ENCODE measurements around the gene TSNAXIP1. TPM values are rescaled to one million over a fixed set of nuclear protein-coding genes. Genes with fewer than 3 reads are reported as not detected.

Gene TSNAXIP1
- total and polyA plus RNA-seq, 5 donors from 2014 or later, result 0.39 TPM; not detected in 4

GRCh38 chr16:67877064-67877463 is 70.4 kb downstream of the TSNAXIP1 start:
- Histone ChIP-seq H3K9me3 (ENCODE audit: control insufficient read depth in 2 of 2, low read length in 2 of 2) (no peaks in the 10 kb centered on the region), H3K27me3 (ENCODE audit: control insufficient read depth, insufficient read depth, low read length) (no peaks in the 10 kb centered on the region), H3K36me3 (ENCODE audit: control insufficient read depth, insufficient read depth, low read length) (peaks cover 62% of the 10 kb centered on the region), H3K4me3 (ENCODE audit: low read depth, low read length) (no peak overlapping the region), H3K27ac (ENCODE audit: insufficient read depth, low read length, poor library complexity, severe bottlenecking) (no peak overlapping the region), H3K4me1 (ENCODE audit: control insufficient read depth, insufficient read depth, low read length, poor library complexity, severe bottlenecking) (peaks cover 36% of the 10 kb centered on the region)
- Mint-ChIP-seq H3K36me3 (peaks cover 24% of the 10 kb centered on the region), H3K4me3 (no peak overlapping the region), H3K27ac (no peak overlapping the region), H3K9me3 (no peaks in the 10 kb centered on the region), H3K27me3 (no peaks in the 10 kb centered on the region), H3K4me1 (peaks cover 11 to 42% (median 24%) of the 10 kb centered on the region in 4 donors)
- DNase-seq (no peak), ATAC-seq (ENCODE audit: low read depth in 2 of 2) (no peak)

Other genes with a start within 250 kb of the TSNAXIP1 start
- 63.6 TPM for gene CTCF, start 244.4 kb upstream of the TSNAXIP1 start, total RNA-seq
- gene CTCF, start 244.4 kb upstream of the TSNAXIP1 start, polyA plus RNA-seq, result 10 to 100 TPM; 44.5 to 80.2 (median 52.9) TPM
- 156 TPM for gene CARMIL2, start 161.7 kb upstream of the TSNAXIP1 start, total RNA-seq
- 10 to 100 TPM in 3 of 4 donors, 1 to 10 TPM in 1; 9.2 to 20.7 (median 12.9) TPM for gene CARMIL2, start 161.7 kb upstream of the TSNAXIP1 start, polyA plus RNA-seq
- 28.7 TPM for gene ACD, start 146.6 kb upstream of the TSNAXIP1 start, total RNA-seq
- gene ACD, start 146.6 kb upstream of the TSNAXIP1 start, polyA plus RNA-seq, result 10 to 100 TPM; 29.5 to 36.7 (median 32.5) TPM
- 6.2 TPM for gene PARD6A, start 145.9 kb upstream of the TSNAXIP1 start, total RNA-seq
- 10 to 100 TPM; 14.4 to 19.9 (median 18.2) TPM for gene PARD6A, start 145.9 kb upstream of the TSNAXIP1 start, polyA plus RNA-seq
- 2.4 TPM for gene ENKD1, start 140.1 kb upstream of the TSNAXIP1 start, total RNA-seq
- gene ENKD1, start 140.1 kb upstream of the TSNAXIP1 start, polyA plus RNA-seq, result 1 to 10 TPM in 3 of 4 donors, under 1 TPM in 1; 0.65 to 2.9 (median 1.5) TPM
- gene C16orf86, start 140.1 kb upstream of the TSNAXIP1 start, total RNA-seq, result 3.2 TPM
- 1 to 10 TPM; 3.9 to 6.8 (median 6.0) TPM for gene C16orf86, start 140.1 kb upstream of the TSNAXIP1 start, polyA plus RNA-seq
- 11.2 TPM for gene GFOD2, start 87.6 kb upstream of the TSNAXIP1 start, total RNA-seq
- gene GFOD2, start 87.6 kb upstream of the TSNAXIP1 start, polyA plus RNA-seq, result 10 to 100 TPM in 3 of 4 donors, 1 to 10 TPM in 1; 9.0 to 12.1 (median 11.6) TPM
- gene RANBP10, start 329 bp upstream of the TSNAXIP1 start, total RNA-seq, result 29.4 TPM
- 10 to 100 TPM in 1 of 4 donors, 1 to 10 TPM in 3; 7.3 to 10.0 (median 8.0) TPM for gene RANBP10, start 329 bp upstream of the TSNAXIP1 start, polyA plus RNA-seq
- 32.2 TPM for gene THAP11, start 35.4 kb downstream of the TSNAXIP1 start, total RNA-seq
- 100 to 1,000 TPM; 132 to 166 (median 141) TPM for gene THAP11, start 35.4 kb downstream of the TSNAXIP1 start, polyA plus RNA-seq
- gene NUTF2, start 40.0 kb downstream of the TSNAXIP1 start, total RNA-seq, result 48.5 TPM
- 100 to 1,000 TPM; 115 to 158 (median 131) TPM for gene NUTF2, start 40.0 kb downstream of the TSNAXIP1 start, polyA plus RNA-seq
- 79.9 TPM for gene CENPT, start 40.8 kb downstream of the TSNAXIP1 start, total RNA-seq
- gene CENPT, start 40.8 kb downstream of the TSNAXIP1 start, polyA plus RNA-seq, result 10 to 100 TPM; 13.5 to 17.1 (median 14.6) TPM
- 103 TPM for gene EDC4, start 66.2 kb downstream of the TSNAXIP1 start, total RNA-seq
- 10 to 100 TPM; 24.7 to 42.3 (median 33.8) TPM for gene EDC4, start 66.2 kb downstream of the TSNAXIP1 start, polyA plus RNA-seq
- gene NRN1L, start 78.0 kb downstream of the TSNAXIP1 start, total RNA-seq, result 2.7 TPM
- gene NRN1L, start 78.0 kb downstream of the TSNAXIP1 start, polyA plus RNA-seq, result under 1 TPM in 2 of 4 donors, not detected in 2; 0.37 to 0.65 TPM
- gene PSKH1, start 86.4 kb downstream of the TSNAXIP1 start, total RNA-seq, result 14.3 TPM
- gene PSKH1, start 86.4 kb downstream of the TSNAXIP1 start, polyA plus RNA-seq, result 10 to 100 TPM; 16.1 to 25.3 (median 23.3) TPM
- gene CTRL, start 125.0 kb downstream of the TSNAXIP1 start, total RNA-seq, result 8.0 TPM
- gene CTRL, start 125.0 kb downstream of the TSNAXIP1 start, polyA plus RNA-seq, result 1 to 10 TPM in 2 of 4 donors, under 1 TPM in 2; 0.21 to 2.9 (median 1.1) TPM
- gene PSMB10, start 130.0 kb downstream of the TSNAXIP1 start, total RNA-seq, result 136 TPM
- 100 to 1,000 TPM; 478 to 673 (median 596) TPM for gene PSMB10, start 130.0 kb downstream of the TSNAXIP1 start, polyA plus RNA-seq
- gene LCAT, start 137.2 kb downstream of the TSNAXIP1 start, total RNA-seq, result 11.0 TPM
- gene LCAT, start 137.2 kb downstream of the TSNAXIP1 start, polyA plus RNA-seq, result under 1 TPM; 0.25 to 0.77 (median 0.59) TPM
- 30.4 TPM for gene SLC12A4, start 161.7 kb downstream of the TSNAXIP1 start, total RNA-seq
- gene SLC12A4, start 161.7 kb downstream of the TSNAXIP1 start, polyA plus RNA-seq, result 1 to 10 TPM; 5.0 to 6.4 (median 5.8) TPM
- 0.44 TPM for gene DPEP3, start 173.6 kb downstream of the TSNAXIP1 start, total RNA-seq
- gene DPEP3, start 173.6 kb downstream of the TSNAXIP1 start, polyA plus RNA-seq, result under 1 TPM in 1 of 4 donors, not detected in 3; 0.19 TPM
- gene DPEP2, start 192.6 kb downstream of the TSNAXIP1 start, total RNA-seq, result 52.4 TPM
- gene DPEP2, start 192.6 kb downstream of the TSNAXIP1 start, polyA plus RNA-seq, result 10 to 100 TPM; 52.2 to 70.0 (median 63.4) TPM
- gene DPEP2NB, start 209.0 kb downstream of the TSNAXIP1 start, total RNA-seq, result not detected
- gene DPEP2NB, start 209.0 kb downstream of the TSNAXIP1 start, polyA plus RNA-seq, result not detected
- 14.9 TPM for gene DDX28, start 216.3 kb downstream of the TSNAXIP1 start, total RNA-seq
- 10 to 100 TPM; 48.0 to 68.2 (median 63.9) TPM for gene DDX28, start 216.3 kb downstream of the TSNAXIP1 start, polyA plus RNA-seq
- gene DUS2, start 216.4 kb downstream of the TSNAXIP1 start, total RNA-seq, result 15.2 TPM
- 10 to 100 TPM in 2 of 4 donors, 1 to 10 TPM in 2; 7.7 to 11.5 (median 10.3) TPM for gene DUS2, start 216.4 kb downstream of the TSNAXIP1 start, polyA plus RNA-seq